PC-9 (cell line): ENCODE data around the gene SRPX. TPM values are rescaled to one million over a fixed set of nuclear protein-coding genes. Genes with fewer than 3 reads are reported as not detected.

Experiments
- Bru-seq: library from RNA; stranded (reverse); fragments of 400-500 nt; gene quantifications from one replicate; lab custom pipeline; 2021; lab: Mats Ljungman, UMichigan
- BruChase-seq, 2 experiments: library from RNA; stranded (reverse); fragments of 400-500 nt; gene quantifications; one replicate each; lab custom pipeline; 2021; lab: Mats Ljungman, UMichigan
- BruUV-seq: library from RNA; stranded (reverse); fragments of 400-500 nt; replicated peaks from 2 replicates; lab custom pipeline; 2021; lab: Mats Ljungman, UMichigan
- CTCF ChIA-PET: fragments of 300-600 bp; sonication (Branson Sonifier 250); formaldehyde crosslinking; loops from one replicate; lab custom pipeline; 2022; ENCODE audit warnings: antibody characterized with exemption; lab: Charles Lee
- POLR2A ChIA-PET: fragments of 300-600 bp; sonication (Branson Sonifier 250); formaldehyde crosslinking; loops from one replicate; lab custom pipeline; 2022; ENCODE audit warnings: antibody characterized with exemption; ENCODE audit not compliant: unreplicated experiment; lab: Charles Lee
- DNase-seq, 2 experiments: peaks; one replicate each; pipeline versions ENCODE4 v3.0.0 to v3.0.0-alpha.2; 2015 to 2022; ENCODE audit warnings: mixed read lengths in 1 of 2
- H2AFZ ChIP-seq: fragments of 200-600 bp; sonication (generic); 2 replicates; pipeline ENCODE4 v1.8.1; 2017; ENCODE audit warnings: antibody characterized with exemption
- H3F3A ChIP-seq: fragments of 200-600 bp; sonication (generic); 2 replicates; pipeline ENCODE4 v1.8.1; 2017; ENCODE audit warnings: antibody characterized with exemption, mild to moderate bottlenecking, low read depth; ENCODE audit not compliant: insufficient read depth
- H3K27ac ChIP-seq: fragments of 200-600 bp; sonication (generic); 2 replicates; pipeline ENCODE4 v1.6.1; 2016; ENCODE audit warnings: mixed run types
- H3K27me3 ChIP-seq: fragments of 200-600 bp; sonication (generic); 2 replicates; pipeline ENCODE4 v1.6.1; 2016; ENCODE audit warnings: low read depth, mixed run types; ENCODE audit not compliant: insufficient read depth
- H3K36me3 ChIP-seq: fragments of 200-600 bp; sonication (generic); 2 replicates; pipeline ENCODE4 v1.6.1; 2016; ENCODE audit warnings: low read depth, mixed run types
- H3K4me1 ChIP-seq: fragments of 200-600 bp; sonication (generic); replicated peaks from 2 replicates; pipeline ENCODE4 v1.6.1; 2016; ENCODE audit warnings: mixed run types; ENCODE audit not compliant: insufficient read depth
- H3K4me2 ChIP-seq: fragments of 200-600 bp; sonication (generic); 2 replicates; pipeline ENCODE4 v1.6.1; 2017; ENCODE audit warnings: mixed run types
- H3K4me3 ChIP-seq: fragments of 200-600 bp; sonication (generic); 2 replicates; pipeline ENCODE4 v1.6.1; 2016; ENCODE audit warnings: mixed run types
- H3K79me2 ChIP-seq: fragments of 200-600 bp; sonication (generic); 2 replicates; pipeline ENCODE4 v1.6.1; 2017; ENCODE audit warnings: low read depth, mixed run types
- H3K9me2 ChIP-seq: fragments of 200-600 bp; sonication (generic); 2 replicates; pipeline ENCODE4 v1.8.1; 2017; ENCODE audit warnings: mild to moderate bottlenecking; ENCODE audit not compliant: insufficient read depth
- H3K9me3 ChIP-seq: fragments of 200-600 bp; sonication (generic); 2 replicates; pipeline ENCODE4 v1.8.1; 2016; ENCODE audit warnings: low read depth; ENCODE audit not compliant: insufficient read depth
- H4K20me1 ChIP-seq: fragments of 200-600 bp; sonication (generic); 2 replicates; pipeline ENCODE4 v1.8.1; 2017; ENCODE audit not compliant: insufficient read depth
- EZH2 ChIP-seq: fragments of 200-600 bp; sonication (generic); IDR thresholded peaks from 2 replicates; pipeline ENCODE4 v1.8.0; 2017; ENCODE audit warnings: antibody characterized with exemption, low read depth
- intact Hi-C: fragments of 100-400 bp; cut with micrococcal nuclease; formaldehyde crosslinking; loops from one replicate; pipeline ENCODE4 v1.10.0; 2022; ENCODE audit not compliant: unreplicated experiment
- long read RNA-seq: library from polyadenylated mRNA; stranded (forward); transcript quantifications from one replicate; pipeline ENCODE4 v2.0.0, GENCODE V29; 2022
- total RNA-seq: library from RNA; stranded (reverse); gene quantifications from 2 replicates; pipeline ENCODE4 v1.2.3, GENCODE V29; 2021
- TF ChIP-seq, protein P1 (sequence below): fragments of 200-600 bp; sonication (generic); conservative IDR thresholded peaks from 2 replicates; pipeline ENCODE4 v1.6.1; 2017; ENCODE audit warnings: mixed run types, antibody characterized with exemption, mild to moderate bottlenecking, moderate library complexity

SRPX gene, protein sequence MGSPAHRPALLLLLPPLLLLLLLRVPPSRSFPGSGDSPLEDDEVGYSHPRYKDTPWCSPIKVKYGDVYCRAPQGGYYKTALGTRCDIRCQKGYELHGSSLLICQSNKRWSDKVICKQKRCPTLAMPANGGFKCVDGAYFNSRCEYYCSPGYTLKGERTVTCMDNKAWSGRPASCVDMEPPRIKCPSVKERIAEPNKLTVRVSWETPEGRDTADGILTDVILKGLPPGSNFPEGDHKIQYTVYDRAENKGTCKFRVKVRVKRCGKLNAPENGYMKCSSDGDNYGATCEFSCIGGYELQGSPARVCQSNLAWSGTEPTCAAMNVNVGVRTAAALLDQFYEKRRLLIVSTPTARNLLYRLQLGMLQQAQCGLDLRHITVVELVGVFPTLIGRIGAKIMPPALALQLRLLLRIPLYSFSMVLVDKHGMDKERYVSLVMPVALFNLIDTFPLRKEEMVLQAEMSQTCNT
- not detected in 2 replicates for total RNA-seq
- Bru-seq, nascent RNA: percentile 1 among the genes with signal in this experiment
- BruChase-seq, experiment 1, labeled RNA remaining after a 2-hour chase: not detected
- not detected for BruChase-seq, experiment 2, labeled RNA remaining after a 6-hour chase
- long read RNA-seq: 0 reads

DNA sequence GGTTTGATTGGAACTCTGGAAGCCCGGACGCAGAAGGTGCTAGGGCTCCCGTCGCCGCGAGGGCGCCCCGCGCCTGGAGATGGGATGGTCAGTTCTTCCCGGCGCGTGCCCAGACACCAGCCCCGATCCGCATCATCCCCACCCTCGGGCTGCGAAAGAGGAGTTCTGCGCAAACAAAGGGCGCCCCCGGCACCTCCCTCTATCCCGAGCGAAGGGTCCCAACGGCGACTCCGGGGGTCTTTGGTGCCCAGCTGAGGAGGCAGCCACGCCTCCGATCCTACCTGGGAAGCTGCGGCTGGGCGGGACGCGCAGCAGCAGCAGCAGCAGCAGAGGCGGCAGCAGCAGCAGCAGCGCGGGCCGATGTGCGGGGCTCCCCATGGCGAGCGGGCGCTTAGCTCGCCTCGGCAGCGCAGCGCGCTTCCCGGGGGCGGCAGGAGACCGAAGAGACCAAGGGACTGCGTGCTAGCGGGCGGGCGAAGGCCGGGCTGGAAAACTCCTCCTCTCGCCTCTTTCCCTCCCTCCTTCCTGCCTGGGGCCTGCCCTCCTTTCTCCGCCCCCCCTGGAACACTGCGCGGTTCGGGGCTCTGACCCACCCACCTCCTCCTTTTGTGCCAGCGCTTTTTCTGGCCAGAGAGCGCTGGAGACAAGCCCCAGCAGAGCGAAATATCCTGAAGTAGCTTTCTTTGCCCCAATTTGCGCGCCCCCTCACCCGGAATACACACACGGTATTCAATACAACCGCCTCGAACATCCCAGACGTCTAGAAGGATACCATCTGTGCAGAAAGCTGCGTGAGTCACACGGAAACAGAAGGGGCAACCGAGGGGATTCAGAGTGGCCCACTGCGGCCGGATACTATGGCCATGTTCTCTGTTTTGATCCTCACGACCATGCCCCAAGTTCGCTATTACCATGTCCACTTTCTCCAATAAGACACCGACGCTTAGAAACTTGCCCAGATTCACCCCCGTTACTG is at the start of gene SRPX:
Gene SRPX (minus strand): TSS at position 457 of the 976 bp plus-strand sequence. CDS start 79 bp downstream, at position 378.
- Histone ChIP-seq H3K9me2 (no peaks in the 10 kb centered on the region), H3K4me2 (no peak within 1 kb of the TSS), H3K4me1 (no peaks in the 10 kb centered on the region), H3K27me3 (no peaks in the 10 kb centered on the region), H2AFZ (no peak within 1 kb of the TSS), H3K27ac (no peak within 1 kb of the TSS), H3K9me3 (no peaks in the 10 kb centered on the region), H3F3A (no peaks in the 10 kb centered on the region), H4K20me1 (no peaks in the 10 kb centered on the region), H3K4me3 (no peak within 1 kb of the TSS), H3K79me2 (no peaks in the 10 kb centered on the region), H3K36me3 (no peaks in the 10 kb centered on the region)
- intact Hi-C loops: no loop called here
- POLR2A ChIA-PET: no interaction called here
- DNase-seq: no peak
- TF ChIP-seq, protein P1, sequence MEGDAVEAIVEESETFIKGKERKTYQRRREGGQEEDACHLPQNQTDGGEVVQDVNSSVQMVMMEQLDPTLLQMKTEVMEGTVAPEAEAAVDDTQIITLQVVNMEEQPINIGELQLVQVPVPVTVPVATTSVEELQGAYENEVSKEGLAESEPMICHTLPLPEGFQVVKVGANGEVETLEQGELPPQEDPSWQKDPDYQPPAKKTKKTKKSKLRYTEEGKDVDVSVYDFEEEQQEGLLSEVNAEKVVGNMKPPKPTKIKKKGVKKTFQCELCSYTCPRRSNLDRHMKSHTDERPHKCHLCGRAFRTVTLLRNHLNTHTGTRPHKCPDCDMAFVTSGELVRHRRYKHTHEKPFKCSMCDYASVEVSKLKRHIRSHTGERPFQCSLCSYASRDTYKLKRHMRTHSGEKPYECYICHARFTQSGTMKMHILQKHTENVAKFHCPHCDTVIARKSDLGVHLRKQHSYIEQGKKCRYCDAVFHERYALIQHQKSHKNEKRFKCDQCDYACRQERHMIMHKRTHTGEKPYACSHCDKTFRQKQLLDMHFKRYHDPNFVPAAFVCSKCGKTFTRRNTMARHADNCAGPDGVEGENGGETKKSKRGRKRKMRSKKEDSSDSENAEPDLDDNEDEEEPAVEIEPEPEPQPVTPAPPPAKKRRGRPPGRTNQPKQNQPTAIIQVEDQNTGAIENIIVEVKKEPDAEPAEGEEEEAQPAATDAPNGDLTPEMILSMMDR: no peak
- TF ChIP-seq EZH2: no peak
- BruUV-seq: no TSS peak
- CTCF ChIA-PET: no interaction called here

DNA sequence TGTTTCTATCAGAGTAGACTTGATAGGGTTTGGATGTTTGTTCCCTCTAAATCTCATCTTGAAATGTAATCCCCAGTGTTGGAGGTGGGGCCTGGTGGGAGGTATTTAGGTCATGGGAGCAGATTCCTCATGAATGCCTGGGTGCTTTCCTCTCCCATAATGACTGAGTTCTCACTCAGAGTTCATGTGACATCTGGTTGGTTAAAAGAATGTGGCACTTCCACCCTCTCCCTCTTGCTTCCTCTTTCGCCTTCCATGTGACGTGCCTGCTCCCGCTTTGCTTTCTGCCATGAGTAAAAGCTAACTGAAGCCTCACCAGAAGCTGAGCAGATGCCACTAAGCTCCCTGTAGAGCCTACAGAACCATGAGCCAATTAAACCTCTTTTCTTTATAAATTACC is 47.3 kb upstream of the SRPX start:
- H3F3A ChIP-seq: no peaks in the 10 kb centered on the region
- ChIA-PET POLR2A (no interaction called here), CTCF (no interaction called here)
- no peaks in the 10 kb centered on the region for H3K36me3 ChIP-seq
- DNase-seq: no peak
- H3K27me3 ChIP-seq: no peaks in the 10 kb centered on the region
- no peak for TF ChIP-seq EZH2
- TF ChIP-seq, protein P1: no peak
- no peaks in the 10 kb centered on the region for H4K20me1 ChIP-seq
- H3K79me2 ChIP-seq: no peaks in the 10 kb centered on the region
- no peak overlapping the region for H2AFZ ChIP-seq
- no peaks in the 10 kb centered on the region for H3K9me3 ChIP-seq
- no TSS peak for BruUV-seq
- H3K4me1 ChIP-seq: no peaks in the 10 kb centered on the region
- intact Hi-C loops: no loop called here
- H3K9me2 ChIP-seq: no peaks in the 10 kb centered on the region
- H3K4me3 ChIP-seq: no peak overlapping the region
- H3K27ac ChIP-seq: no peak overlapping the region
- no peak overlapping the region for H3K4me2 ChIP-seq
